HEK293T (cell line): ENCODE results near the gene CELF6.

ENCODE experiments used
- FOXA1 ChIP-seq: fragments of 450-650 bp; IDR thresholded peaks from 2 replicates; pipeline ENCODE4 v1.6.1; 2016; ENCODE audit warnings: mild to moderate bottlenecking
- FOXK2 ChIP-seq: fragments of 450-650 bp; IDR thresholded peaks from 2 replicates; pipeline ENCODE4 v1.6.1; 2016; ENCODE audit warnings: mild to moderate bottlenecking
- FOXM1 ChIP-seq: fragments of 450-650 bp; IDR thresholded peaks from 2 replicates; pipeline ENCODE4 v1.6.1; 2017; ENCODE audit warnings: mild to moderate bottlenecking, borderline replicate concordance
- L3MBTL2 ChIP-seq: fragments of 450-650 bp; conservative IDR thresholded peaks from 2 replicates; pipeline ENCODE4 v1.6.1; 2016; ENCODE audit warnings: mild to moderate bottlenecking
- NFRKB ChIP-seq: fragments of 450-650 bp; IDR thresholded peaks from 2 replicates; pipeline ENCODE4 v1.6.1; 2016; ENCODE audit warnings: mild to moderate bottlenecking, moderate library complexity
- SP1 ChIP-seq: fragments of 450-650 bp; IDR thresholded peaks from 2 replicates; pipeline ENCODE4 v1.6.1; 2017
- SUZ12 ChIP-seq: fragments of 450-650 bp; IDR thresholded peaks from 2 replicates; pipeline ENCODE4 v1.6.1; 2016; ENCODE audit warnings: mild to moderate bottlenecking
- TARDBP ChIP-seq: fragments of 450-650 bp; IDR thresholded peaks from 2 replicates; pipeline ENCODE4 v1.6.1; 2016

- TF ChIP-seq NFRKB (no peak), SUZ12 (no peak), FOXM1 (no peak), TARDBP (no peak), FOXA1 (no peak), SP1 (no peak), L3MBTL2 (no peak), FOXK2 (no peak)
Measured at GRCh38 chr15:72289597-72290325, 30.2 kb downstream of the CELF6 start.
